Measurements from ENCODE around the gene CLEC14A. TPM values are rescaled to one million over a fixed set of nuclear protein-coding genes. Genes with fewer than 3 reads are reported as not detected.

The CLEC14A gene
- total and polyA plus RNA-seq, 2 donors (not counting 1 experiment from before 2014, with no cell fraction given), result 3.9 to 5.3 TPM

DNA sequence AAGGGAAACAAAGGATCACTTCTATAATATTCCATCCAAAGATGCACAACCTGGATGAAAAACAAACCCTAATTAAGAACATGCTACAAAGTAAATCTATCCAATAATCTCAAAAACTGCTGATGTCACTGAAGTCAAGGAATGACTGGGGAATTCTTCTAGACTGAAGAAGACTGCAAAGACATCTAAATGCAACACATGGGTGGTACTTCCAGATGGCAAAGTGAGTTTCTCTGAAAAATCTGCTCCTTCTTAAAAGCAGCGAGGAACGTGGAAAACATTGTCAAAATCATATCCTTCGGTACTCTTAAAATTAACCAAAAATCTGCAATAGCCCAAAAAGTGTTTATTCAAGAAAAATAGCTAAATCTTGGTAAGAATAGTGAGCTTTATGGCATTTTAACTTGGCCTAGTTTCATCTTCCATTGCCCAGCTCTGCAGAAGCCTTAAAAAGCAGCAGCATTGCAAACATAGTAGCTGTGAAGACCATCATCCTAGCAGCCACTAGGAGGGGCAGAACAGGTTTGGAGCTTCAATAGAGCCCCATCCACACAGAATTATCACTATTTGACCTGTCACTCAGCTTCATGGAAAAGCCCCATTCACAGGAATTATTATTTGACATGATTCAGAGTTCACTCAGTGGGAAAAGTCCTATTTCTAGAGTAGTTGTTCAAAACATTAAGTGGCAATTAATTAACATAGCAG, 7.4 kb downstream of the CLEC14A start:
- H2AFZ ChIP-seq (ENCODE audit: low read length), result no peak overlapping the region
- TF ChIP-seq, protein P1, sequence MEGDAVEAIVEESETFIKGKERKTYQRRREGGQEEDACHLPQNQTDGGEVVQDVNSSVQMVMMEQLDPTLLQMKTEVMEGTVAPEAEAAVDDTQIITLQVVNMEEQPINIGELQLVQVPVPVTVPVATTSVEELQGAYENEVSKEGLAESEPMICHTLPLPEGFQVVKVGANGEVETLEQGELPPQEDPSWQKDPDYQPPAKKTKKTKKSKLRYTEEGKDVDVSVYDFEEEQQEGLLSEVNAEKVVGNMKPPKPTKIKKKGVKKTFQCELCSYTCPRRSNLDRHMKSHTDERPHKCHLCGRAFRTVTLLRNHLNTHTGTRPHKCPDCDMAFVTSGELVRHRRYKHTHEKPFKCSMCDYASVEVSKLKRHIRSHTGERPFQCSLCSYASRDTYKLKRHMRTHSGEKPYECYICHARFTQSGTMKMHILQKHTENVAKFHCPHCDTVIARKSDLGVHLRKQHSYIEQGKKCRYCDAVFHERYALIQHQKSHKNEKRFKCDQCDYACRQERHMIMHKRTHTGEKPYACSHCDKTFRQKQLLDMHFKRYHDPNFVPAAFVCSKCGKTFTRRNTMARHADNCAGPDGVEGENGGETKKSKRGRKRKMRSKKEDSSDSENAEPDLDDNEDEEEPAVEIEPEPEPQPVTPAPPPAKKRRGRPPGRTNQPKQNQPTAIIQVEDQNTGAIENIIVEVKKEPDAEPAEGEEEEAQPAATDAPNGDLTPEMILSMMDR (conservative IDR thresholded peaks at IDR 0.05 in 1 of 2, IDR thresholded peaks at IDR 0.05 in 1 of 2; ENCODE audit: low read depth in 1 of 2, low read length in 2 of 2), result peak; percentile 15 to 33
- TF ChIP-seq EZH2 (IDR thresholded peaks at IDR 0.05; ENCODE audit: low read length, missing control alignments), result no peak
- no peaks in the 10 kb centered on the region for H3K79me2 ChIP-seq (ENCODE audit: control insufficient read depth, insufficient read depth, low read length)
- H3K9me3 ChIP-seq (ENCODE audit: control insufficient read depth, insufficient read depth, low read depth, low read length), result no peaks in the 10 kb centered on the region
- H3K4me3 ChIP-seq (replicated peaks in 1 of 4; ENCODE audit: control extremely low read depth in 1 of 4, insufficient read depth in 1 of 4, low read depth in 3 of 4, low read length in 4 of 4), result no peak overlapping the region
- no peak for DNase-seq (ENCODE audit: low read depth in 2 of 2)
- no peak overlapping the region for H3K9ac ChIP-seq (ENCODE audit: insufficient read depth, low read length)
- H3K4me2 ChIP-seq (ENCODE audit: extremely low read depth, insufficient read depth, low read length), result no peak overlapping the region
- H3K4me1 ChIP-seq (ENCODE audit: control insufficient read depth, extremely low read depth, insufficient read depth, low read length), result no peaks in the 10 kb centered on the region
- H3K27ac ChIP-seq (ENCODE audit: insufficient read depth, low read length), result no peak overlapping the region
- no peaks in the 10 kb centered on the region for H4K20me1 ChIP-seq (ENCODE audit: control insufficient read depth, extremely low read depth, insufficient read depth, low read length)
- no peaks in the 10 kb centered on the region for H3K27me3 ChIP-seq (ENCODE audit: control insufficient read depth, insufficient read depth, low read length)
- H3K36me3 ChIP-seq (ENCODE audit: control insufficient read depth, insufficient read depth, low read length), result no peaks in the 10 kb centered on the region

DNA sequence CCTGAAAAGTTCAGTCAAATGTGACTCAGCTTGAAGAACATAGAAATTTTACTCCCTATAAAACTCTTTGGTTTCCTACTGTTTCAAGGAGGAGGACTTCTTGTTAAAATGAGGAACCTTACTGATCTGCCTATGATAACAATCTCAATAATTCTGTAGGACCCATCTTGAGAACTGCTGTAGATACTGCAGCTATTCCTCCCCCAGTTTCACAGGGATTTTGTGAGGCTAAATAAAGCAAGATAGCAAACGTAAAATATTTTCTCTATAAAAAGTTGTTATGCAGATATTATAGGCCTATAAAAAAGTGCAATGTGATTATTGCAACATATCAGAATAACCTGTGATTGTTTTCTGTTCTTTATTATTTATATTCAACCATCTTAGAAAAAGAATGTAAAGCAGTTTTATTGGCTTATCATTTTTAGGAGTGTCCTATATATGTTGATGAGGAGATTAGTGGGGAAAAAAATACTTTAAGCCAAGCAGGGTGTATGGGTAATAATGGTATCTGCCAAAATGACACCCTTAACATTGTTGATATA, 12.1 kb downstream of the CLEC14A start:
- H3K9ac ChIP-seq (ENCODE audit: insufficient read depth, low read length), result no peak overlapping the region
- H3K27me3 ChIP-seq (ENCODE audit: control insufficient read depth, insufficient read depth, low read length), result no peaks in the 10 kb centered on the region
- H3K36me3 ChIP-seq (ENCODE audit: control insufficient read depth, insufficient read depth, low read length), result no peaks in the 10 kb centered on the region
- H3K27ac ChIP-seq (ENCODE audit: insufficient read depth, low read length), result no peak overlapping the region
- no peak for DNase-seq (ENCODE audit: low read depth in 2 of 2)
- no peak overlapping the region for H2AFZ ChIP-seq (ENCODE audit: low read length)
- H4K20me1 ChIP-seq (ENCODE audit: control insufficient read depth, extremely low read depth, insufficient read depth, low read length), result no peaks in the 10 kb centered on the region
- H3K4me1 ChIP-seq (ENCODE audit: control insufficient read depth, extremely low read depth, insufficient read depth, low read length), result no peaks in the 10 kb centered on the region
- H3K4me3 ChIP-seq (replicated peaks in 1 of 4; ENCODE audit: control extremely low read depth in 1 of 4, insufficient read depth in 1 of 4, low read depth in 3 of 4, low read length in 4 of 4), result no peak overlapping the region
- no peaks in the 10 kb centered on the region for H3K79me2 ChIP-seq (ENCODE audit: control insufficient read depth, insufficient read depth, low read length)
- no peaks in the 10 kb centered on the region for H3K9me3 ChIP-seq (ENCODE audit: control insufficient read depth, insufficient read depth, low read depth, low read length)
- no peak overlapping the region for H3K4me2 ChIP-seq (ENCODE audit: extremely low read depth, insufficient read depth, low read length)
- TF ChIP-seq EZH2 (IDR thresholded peaks at IDR 0.05; ENCODE audit: low read length, missing control alignments), result no peak
- TF ChIP-seq, protein P1 (conservative IDR thresholded peaks at IDR 0.05 in 1 of 2, IDR thresholded peaks at IDR 0.05 in 1 of 2; ENCODE audit: low read depth in 1 of 2, low read length in 2 of 2), result no peak

DNA sequence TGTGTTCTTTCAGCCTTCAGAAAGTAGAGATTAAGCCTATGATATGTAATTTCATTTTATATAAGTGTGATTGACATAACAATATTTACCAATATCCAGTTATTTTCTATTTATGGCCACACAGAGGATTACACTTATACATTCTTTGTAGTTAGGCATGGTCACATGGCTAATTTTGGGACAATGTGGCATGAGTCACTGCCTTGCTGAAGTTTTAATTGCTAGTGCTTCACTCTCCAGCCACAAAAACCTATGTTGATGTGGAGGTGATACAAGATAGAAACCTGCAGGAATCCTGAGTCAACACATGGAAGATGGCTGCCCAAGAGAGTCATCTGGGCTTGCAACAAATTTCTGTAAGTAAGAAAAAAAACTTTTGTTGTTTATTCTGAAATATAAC, 17.0 kb downstream of the CLEC14A start:
- Histone ChIP-seq H3K36me3 (ENCODE audit: control insufficient read depth, insufficient read depth, low read length) (no peaks in the 10 kb centered on the region), H3K4me2 (ENCODE audit: extremely low read depth, insufficient read depth, low read length) (no peak overlapping the region), H2AFZ (ENCODE audit: low read length) (no peak overlapping the region), H3K27me3 (ENCODE audit: control insufficient read depth, insufficient read depth, low read length) (no peaks in the 10 kb centered on the region), H3K79me2 (ENCODE audit: control insufficient read depth, insufficient read depth, low read length) (no peaks in the 10 kb centered on the region), H3K9me3 (ENCODE audit: control insufficient read depth, insufficient read depth, low read depth, low read length) (no peaks in the 10 kb centered on the region), H3K27ac (ENCODE audit: insufficient read depth, low read length) (no peak overlapping the region), H4K20me1 (ENCODE audit: control insufficient read depth, extremely low read depth, insufficient read depth, low read length) (no peaks in the 10 kb centered on the region), H3K4me3 (replicated peaks in 1 of 4; ENCODE audit: control extremely low read depth in 1 of 4, insufficient read depth in 1 of 4, low read depth in 3 of 4, low read length in 4 of 4) (no peak overlapping the region), H3K9ac (ENCODE audit: insufficient read depth, low read length) (no peak overlapping the region), H3K4me1 (ENCODE audit: control insufficient read depth, extremely low read depth, insufficient read depth, low read length) (peaks cover 2% of the 10 kb centered on the region)
- peak in 1 of 2 donors; percentile 7 for DNase-seq (ENCODE audit: low read depth in 2 of 2)
- TF ChIP-seq EZH2 (IDR thresholded peaks at IDR 0.05; ENCODE audit: low read length, missing control alignments), result no peak
- TF ChIP-seq, protein P1 (conservative IDR thresholded peaks at IDR 0.05 in 1 of 2, IDR thresholded peaks at IDR 0.05 in 1 of 2; ENCODE audit: low read depth in 1 of 2, low read length in 2 of 2), result no peak

Measured in fibroblast of lung (primary cell).